HL-60 (cell line): Measurements from ENCODE around the gene FAHD2A.

Experiments used
- DNase-seq, 2 experiments: peaks; one replicate each; pipeline ENCODE4 v3.0.0-alpha.2; 2010 to 2020; ENCODE audit warnings: low read depth in 1 of 2, low spot score in 1 of 2
- H3K27ac ChIP-seq: fragments of 250-450 bp; sonication (Bioruptor Pico); replicated peaks from 2 replicates; pipeline ENCODE4 v1.5.1; 2020; ENCODE audit warnings: mild to moderate bottlenecking, moderate library complexity
- H3K27me3 ChIP-seq: fragments of 250-450 bp; sonication (Bioruptor Pico); 2 replicates; pipeline ENCODE4 v1.5.1; 2021; ENCODE audit warnings: mild to moderate bottlenecking, moderate library complexity; ENCODE audit not compliant: insufficient read depth, poor library complexity, severe bottlenecking
- H3K4me3 ChIP-seq: replicated peaks from 2 replicates; pipeline ENCODE4 v1.5.1; 2011; ENCODE audit warnings: mild to moderate bottlenecking, control low read depth, low read length; ENCODE audit not compliant: insufficient read depth
- GABPA ChIP-seq: IDR thresholded peaks from 2 replicates; pipeline ENCODE4 v1.6.1; 2012; ENCODE audit warnings: low read depth
- POLR2AphosphoS5 ChIP-seq: IDR thresholded peaks from 2 replicates; pipeline ENCODE4 v1.6.1; 2012; ENCODE audit warnings: low read depth
- SPI1 ChIP-seq: IDR thresholded peaks from 2 replicates; pipeline ENCODE4 v1.6.1; 2012; ENCODE audit warnings: low read depth, mild to moderate bottlenecking, borderline replicate concordance
- TF ChIP-seq, protein P1 (sequence below): IDR thresholded peaks from 2 replicates; pipeline ENCODE4 v1.6.1; 2012; ENCODE audit warnings: low read depth; ENCODE audit not compliant: insufficient replicate concordance
- TF ChIP-seq, protein P2 (sequence below): IDR thresholded peaks from one replicate; pipeline ENCODE4 v1.5.1; 2011; ENCODE audit warnings: low read length, control low read depth, inconsistent platforms; ENCODE audit not compliant: insufficient read depth

FAHD2A gene

DNA sequence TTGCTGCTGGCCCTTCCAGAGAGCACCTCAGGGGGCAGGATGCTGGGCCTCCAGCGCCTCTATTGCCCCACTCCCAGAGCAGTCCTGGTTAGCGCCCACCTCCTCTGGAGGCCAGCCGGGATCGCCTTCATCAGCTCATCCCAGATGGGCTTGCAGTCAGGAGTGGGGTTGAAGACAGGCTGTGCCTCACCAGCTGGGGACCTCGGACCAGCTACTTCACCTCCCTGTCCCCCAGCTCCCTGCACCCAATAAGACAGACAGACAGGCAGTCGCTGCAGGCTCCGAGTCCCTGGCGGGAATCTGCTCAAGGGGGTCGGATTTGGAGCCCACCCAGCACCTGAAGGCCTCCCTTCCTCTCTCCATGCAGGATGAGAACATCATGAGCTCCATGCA, 18.9 kb upstream of the FAHD2A start:
- DNase-seq = no peak
- no peaks in the 10 kb centered on the region for H3K27me3 ChIP-seq
- TF ChIP-seq SPI1 = no peak
- TF ChIP-seq POLR2AphosphoS5 = no peak
- TF ChIP-seq GABPA = no peak
- TF ChIP-seq, protein P1, sequence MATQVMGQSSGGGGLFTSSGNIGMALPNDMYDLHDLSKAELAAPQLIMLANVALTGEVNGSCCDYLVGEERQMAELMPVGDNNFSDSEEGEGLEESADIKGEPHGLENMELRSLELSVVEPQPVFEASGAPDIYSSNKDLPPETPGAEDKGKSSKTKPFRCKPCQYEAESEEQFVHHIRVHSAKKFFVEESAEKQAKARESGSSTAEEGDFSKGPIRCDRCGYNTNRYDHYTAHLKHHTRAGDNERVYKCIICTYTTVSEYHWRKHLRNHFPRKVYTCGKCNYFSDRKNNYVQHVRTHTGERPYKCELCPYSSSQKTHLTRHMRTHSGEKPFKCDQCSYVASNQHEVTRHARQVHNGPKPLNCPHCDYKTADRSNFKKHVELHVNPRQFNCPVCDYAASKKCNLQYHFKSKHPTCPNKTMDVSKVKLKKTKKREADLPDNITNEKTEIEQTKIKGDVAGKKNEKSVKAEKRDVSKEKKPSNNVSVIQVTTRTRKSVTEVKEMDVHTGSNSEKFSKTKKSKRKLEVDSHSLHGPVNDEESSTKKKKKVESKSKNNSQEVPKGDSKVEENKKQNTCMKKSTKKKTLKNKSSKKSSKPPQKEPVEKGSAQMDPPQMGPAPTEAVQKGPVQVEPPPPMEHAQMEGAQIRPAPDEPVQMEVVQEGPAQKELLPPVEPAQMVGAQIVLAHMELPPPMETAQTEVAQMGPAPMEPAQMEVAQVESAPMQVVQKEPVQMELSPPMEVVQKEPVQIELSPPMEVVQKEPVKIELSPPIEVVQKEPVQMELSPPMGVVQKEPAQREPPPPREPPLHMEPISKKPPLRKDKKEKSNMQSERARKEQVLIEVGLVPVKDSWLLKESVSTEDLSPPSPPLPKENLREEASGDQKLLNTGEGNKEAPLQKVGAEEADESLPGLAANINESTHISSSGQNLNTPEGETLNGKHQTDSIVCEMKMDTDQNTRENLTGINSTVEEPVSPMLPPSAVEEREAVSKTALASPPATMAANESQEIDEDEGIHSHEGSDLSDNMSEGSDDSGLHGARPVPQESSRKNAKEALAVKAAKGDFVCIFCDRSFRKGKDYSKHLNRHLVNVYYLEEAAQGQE = no peak
- TF ChIP-seq, protein P2, sequence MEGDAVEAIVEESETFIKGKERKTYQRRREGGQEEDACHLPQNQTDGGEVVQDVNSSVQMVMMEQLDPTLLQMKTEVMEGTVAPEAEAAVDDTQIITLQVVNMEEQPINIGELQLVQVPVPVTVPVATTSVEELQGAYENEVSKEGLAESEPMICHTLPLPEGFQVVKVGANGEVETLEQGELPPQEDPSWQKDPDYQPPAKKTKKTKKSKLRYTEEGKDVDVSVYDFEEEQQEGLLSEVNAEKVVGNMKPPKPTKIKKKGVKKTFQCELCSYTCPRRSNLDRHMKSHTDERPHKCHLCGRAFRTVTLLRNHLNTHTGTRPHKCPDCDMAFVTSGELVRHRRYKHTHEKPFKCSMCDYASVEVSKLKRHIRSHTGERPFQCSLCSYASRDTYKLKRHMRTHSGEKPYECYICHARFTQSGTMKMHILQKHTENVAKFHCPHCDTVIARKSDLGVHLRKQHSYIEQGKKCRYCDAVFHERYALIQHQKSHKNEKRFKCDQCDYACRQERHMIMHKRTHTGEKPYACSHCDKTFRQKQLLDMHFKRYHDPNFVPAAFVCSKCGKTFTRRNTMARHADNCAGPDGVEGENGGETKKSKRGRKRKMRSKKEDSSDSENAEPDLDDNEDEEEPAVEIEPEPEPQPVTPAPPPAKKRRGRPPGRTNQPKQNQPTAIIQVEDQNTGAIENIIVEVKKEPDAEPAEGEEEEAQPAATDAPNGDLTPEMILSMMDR = no peak
- no peak overlapping the region for H3K27ac ChIP-seq
- H3K4me3 ChIP-seq = no peak overlapping the region

DNA sequence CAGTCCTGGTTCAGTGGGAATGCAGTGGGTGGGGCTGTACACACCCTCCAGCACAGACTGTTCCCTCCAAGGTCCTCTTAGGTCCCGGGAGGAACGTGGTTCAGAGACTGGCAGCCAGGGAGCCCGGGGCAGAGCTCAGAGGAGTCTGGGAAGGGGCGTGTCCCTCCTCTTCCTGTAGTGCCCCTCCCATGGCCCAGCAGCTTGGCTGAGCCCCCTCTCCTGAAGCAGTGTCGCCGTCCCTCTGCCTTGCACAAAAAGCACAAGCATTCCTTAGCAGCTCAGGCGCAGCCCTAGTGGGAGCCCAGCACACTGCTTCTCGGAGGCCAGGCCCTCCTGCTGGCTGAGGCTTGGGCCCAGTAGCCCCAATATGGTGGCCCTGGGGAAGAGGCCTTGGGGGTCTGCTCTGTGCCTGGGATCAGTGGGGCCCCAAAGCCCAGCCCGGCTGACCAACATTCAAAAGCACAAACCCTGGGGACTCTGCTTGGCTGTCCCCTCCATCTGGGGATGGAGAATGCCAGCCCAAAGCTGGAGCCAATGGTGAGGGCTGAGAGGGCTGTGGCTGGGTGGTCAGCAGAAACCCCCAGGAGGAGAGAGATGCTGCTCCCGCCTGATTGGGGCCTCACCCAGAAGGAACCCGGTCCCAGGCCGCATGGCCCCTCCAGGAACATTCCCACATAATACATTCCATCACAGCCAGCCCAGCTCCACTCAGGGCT, 17.5 kb upstream of the FAHD2A start:
- no peaks in the 10 kb centered on the region for H3K27me3 ChIP-seq
- DNase-seq = no peak
- TF ChIP-seq GABPA = no peak
- TF ChIP-seq, protein P1 = no peak
- TF ChIP-seq, protein P2 = no peak
- TF ChIP-seq SPI1 = no peak
- no peak for TF ChIP-seq POLR2AphosphoS5
- H3K27ac ChIP-seq = no peak overlapping the region
- H3K4me3 ChIP-seq = no peak overlapping the region

DNA sequence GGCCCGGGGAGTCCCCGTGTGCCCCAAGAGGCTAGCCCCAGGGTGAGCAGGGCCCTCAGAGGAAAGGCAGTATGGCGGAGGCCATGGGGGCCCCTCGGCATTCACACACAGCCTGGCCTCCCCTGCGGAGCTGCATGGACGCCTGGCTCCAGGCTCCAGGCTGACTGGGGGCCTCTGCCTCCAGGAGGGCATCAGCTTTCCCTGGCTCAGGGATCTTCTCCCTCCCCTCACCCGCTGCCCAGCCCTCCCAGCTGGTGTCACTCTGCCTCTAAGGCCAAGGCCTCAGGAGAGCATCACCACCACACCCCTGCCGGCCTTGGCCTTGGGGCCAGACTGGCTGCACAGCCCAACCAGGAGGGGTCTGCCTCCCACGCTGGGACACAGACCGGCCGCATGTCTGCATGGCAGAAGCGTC, 16.9 kb upstream of the FAHD2A start:
- TF ChIP-seq, protein P1 = no peak
- TF ChIP-seq SPI1 (no peak), POLR2AphosphoS5 (no peak), GABPA (no peak)
- TF ChIP-seq, protein P2 = no peak
- no peak overlapping the region for H3K27ac ChIP-seq
- H3K27me3 ChIP-seq = no peaks in the 10 kb centered on the region
- no peak for DNase-seq
- no peak overlapping the region for H3K4me3 ChIP-seq
